AG04449 (cell line): ENCODE measurements around the gene ARTN.

Experiments used
- CTCF ChIA-PET: fragments of 350-600 bp; formaldehyde crosslinking; extraction: SDS; loops from one replicate; lab custom pipeline; 2021; ENCODE audit warnings: antibody characterized with exemption; lab: Yijun Ruan, JAX
- POLR2A ChIA-PET: fragments of 400-600, 350-600 bp; formaldehyde crosslinking; extraction: SDS; loops from one replicate; lab custom pipeline; 2020; ENCODE audit warnings: antibody characterized with exemption, inconsistent platforms; lab: Yijun Ruan, JAX
- DNase-seq: peaks from one replicate; pipeline ENCODE4 v3.0.0-alpha.2; 2010; ENCODE audit warnings: low read depth, low spot score
- H3K4me3 ChIP-seq: 2 replicates; pipeline ENCODE4 v1.5.1; 2011; ENCODE audit warnings: low read depth, mild to moderate bottlenecking, control low read depth, low read length
- TF ChIP-seq, protein P1 (sequence below): IDR thresholded peaks from one replicate; pipeline ENCODE4 v1.5.1; 2011; ENCODE audit warnings: mild to moderate bottlenecking, moderate library complexity, low read length, control low read depth, inconsistent platforms; ENCODE audit not compliant: insufficient read depth; ENCODE audit errors: missing control alignments

The ARTN gene

DNA sequence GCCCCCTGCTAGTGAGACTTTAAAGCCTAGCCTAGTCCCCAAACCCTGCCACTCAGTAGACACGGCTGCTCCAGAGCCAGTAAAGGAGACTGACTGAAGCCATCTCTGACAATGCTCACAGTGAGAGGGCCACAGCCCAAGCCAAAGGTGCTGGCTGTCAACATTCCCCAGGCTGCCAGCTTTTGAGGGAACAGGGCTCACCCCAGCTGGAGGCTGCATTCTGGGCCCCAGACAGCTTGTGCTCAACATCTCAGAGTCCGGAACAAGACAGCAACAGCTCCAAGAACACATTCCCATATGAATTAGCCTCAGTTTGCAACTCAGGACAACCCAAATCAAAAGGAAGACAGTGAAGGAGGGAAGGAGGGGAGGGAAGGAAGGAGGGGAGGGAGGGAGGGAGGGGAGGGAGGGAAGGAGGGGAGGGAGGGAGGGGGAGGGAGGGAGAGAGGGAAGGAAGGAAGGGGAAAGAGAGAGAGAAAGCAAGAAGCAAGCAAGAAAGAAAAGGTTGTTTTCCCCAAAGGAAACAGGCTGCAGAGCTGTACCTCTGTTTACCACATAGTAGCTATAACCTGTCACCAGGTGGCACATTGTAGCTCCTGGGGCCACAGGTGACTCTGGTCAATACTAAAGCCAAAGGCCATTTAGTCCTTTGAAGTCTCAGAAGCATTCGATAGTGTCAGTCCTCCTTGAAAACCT, 5.4 kb downstream of the ARTN start:
- ChIA-PET POLR2A (no interaction called here), CTCF (interaction anchor here (1.3 to 14.4 kb wide), 5 partner anchors 9 to 410 kb away, joined by 4 to 1004 read pairs (median 6); no protein-coding TSS in a partner anchor)
- no peak for DNase-seq
- no peak overlapping the region for H3K4me3 ChIP-seq
- TF ChIP-seq, protein P1, sequence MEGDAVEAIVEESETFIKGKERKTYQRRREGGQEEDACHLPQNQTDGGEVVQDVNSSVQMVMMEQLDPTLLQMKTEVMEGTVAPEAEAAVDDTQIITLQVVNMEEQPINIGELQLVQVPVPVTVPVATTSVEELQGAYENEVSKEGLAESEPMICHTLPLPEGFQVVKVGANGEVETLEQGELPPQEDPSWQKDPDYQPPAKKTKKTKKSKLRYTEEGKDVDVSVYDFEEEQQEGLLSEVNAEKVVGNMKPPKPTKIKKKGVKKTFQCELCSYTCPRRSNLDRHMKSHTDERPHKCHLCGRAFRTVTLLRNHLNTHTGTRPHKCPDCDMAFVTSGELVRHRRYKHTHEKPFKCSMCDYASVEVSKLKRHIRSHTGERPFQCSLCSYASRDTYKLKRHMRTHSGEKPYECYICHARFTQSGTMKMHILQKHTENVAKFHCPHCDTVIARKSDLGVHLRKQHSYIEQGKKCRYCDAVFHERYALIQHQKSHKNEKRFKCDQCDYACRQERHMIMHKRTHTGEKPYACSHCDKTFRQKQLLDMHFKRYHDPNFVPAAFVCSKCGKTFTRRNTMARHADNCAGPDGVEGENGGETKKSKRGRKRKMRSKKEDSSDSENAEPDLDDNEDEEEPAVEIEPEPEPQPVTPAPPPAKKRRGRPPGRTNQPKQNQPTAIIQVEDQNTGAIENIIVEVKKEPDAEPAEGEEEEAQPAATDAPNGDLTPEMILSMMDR = no peak

- CTCF ChIA-PET = interaction anchor here (6.2 to 10.1 kb wide), 2 partner anchors 10 to 177 kb away, joined by 98 to 167 read pairs; partner anchors contain the start of gene ARTN
- POLR2A ChIA-PET = no interaction called here
- TF ChIP-seq, protein P1 = no peak
- no peak overlapping the region for H3K4me3 ChIP-seq
- no peak for DNase-seq
Observed at GRCh38 chr1:43942411-43942810, 8.8 kb downstream of the ARTN start.

GRCh38 chr1:43944860-43945259, 11.3 kb downstream of the ARTN start:
- POLR2A ChIA-PET = no interaction called here
- DNase-seq = no peak
- CTCF ChIA-PET = interaction anchor here (1.0 to 10.1 kb wide), 3 partner anchors 12 to 180 kb away, joined by 3 to 167 read pairs (median 98); partner anchors contain the start of gene ARTN
- no peak overlapping the region for H3K4me3 ChIP-seq
- TF ChIP-seq, protein P1 = no peak

GRCh38 chr1:43945674-43946235, 12.2 kb downstream of the ARTN start:
- H3K4me3 ChIP-seq = peak overlapping the region; percentile 86
- CTCF ChIA-PET = interaction anchor here (0.6 to 10.1 kb wide), 12 partner anchors 9 to 416 kb away, joined by 3 to 167 read pairs (median 4); partner anchors contain the start of gene ARTN
- DNase-seq = no peak
- POLR2A ChIA-PET = interaction anchor here (0.6 kb wide), 1 partner anchor 570 kb away, joined by 4 read pairs; no protein-coding TSS in a partner anchor
- TF ChIP-seq, protein P1 = no peak

GRCh38 chr1:43946236-43947060, 12.8 kb downstream of the ARTN start, which contains the start of gene IPO13:
Gene IPO13, plus strand, starts transcription at chr1:43946950. Its CDS starts 651 bp downstream, at chr1:43947601.
- peak within 1 kb of the TSS; percentile 86 for H3K4me3 ChIP-seq
- ChIA-PET CTCF (interaction anchor here (0.6 to 10.1 kb wide), 18 partner anchors 9 to 416 kb away, joined by 3 to 167 read pairs (median 4); partner anchors contain the start of genes ARTN and DPH2), POLR2A (interaction anchor here (0.6 to 1.6 kb wide), 2 partner anchors 10 to 571 kb away, joined by 4 read pairs; no protein-coding TSS in a partner anchor)
- peak; percentile 38 for DNase-seq
- TF ChIP-seq, protein P1 = peak; percentile 67
